ENCODE measurements around the gene TSHZ2.
"Not testable (repeated sequence)": the region's sequence is repeated elsewhere in the genome, so short reads cannot be mapped to it uniquely, and the experiment has no call there.

The TSHZ2 gene

GRCh38 chr20:53322651-53323050 lies 350.5 kb downstream of the TSHZ2 start:
- no peak for DNase-seq (ENCODE audit: low read depth in 2 of 2)
- TF ChIP-seq CTCF (IDR thresholded peaks at IDR 0.05; ENCODE audit: low read depth, low read length) = no peak
- no peak overlapping the region for H3K4me3 ChIP-seq (replicated peaks in 1 of 2; ENCODE audit: low read depth in 2 of 2, low read length in 2 of 2)

GRCh38 chr20:53323460-53323859 lies 351.3 kb downstream of the TSHZ2 start:
- DNase-seq (ENCODE audit: low read depth in 2 of 2); H3K4me3 ChIP-seq (replicated peaks in 1 of 2; ENCODE audit: low read depth in 2 of 2, low read length in 2 of 2): not testable (repeated sequence)

GRCh38 chr20:53324816-53325215 lies 352.7 kb downstream of the TSHZ2 start:
- no peak overlapping the region for H3K4me3 ChIP-seq (replicated peaks in 1 of 2; ENCODE audit: low read depth in 2 of 2, low read length in 2 of 2)
- TF ChIP-seq CTCF (IDR thresholded peaks at IDR 0.05; ENCODE audit: low read depth, low read length) = no peak
- DNase-seq (ENCODE audit: low read depth in 2 of 2) = no peak

GRCh38 chr20:53328961-53329360 lies 356.8 kb downstream of the TSHZ2 start:
- no peak for DNase-seq (ENCODE audit: low read depth in 2 of 2)
- TF ChIP-seq CTCF (IDR thresholded peaks at IDR 0.05; ENCODE audit: low read depth, low read length) = no peak
- H3K4me3 ChIP-seq (replicated peaks in 1 of 2; ENCODE audit: low read depth in 2 of 2, low read length in 2 of 2) = no peak overlapping the region

GRCh38 chr20:53329781-53330180 lies 357.6 kb downstream of the TSHZ2 start:
- no peak for TF ChIP-seq CTCF (IDR thresholded peaks at IDR 0.05; ENCODE audit: low read depth, low read length)
- H3K4me3 ChIP-seq (replicated peaks in 1 of 2; ENCODE audit: low read depth in 2 of 2, low read length in 2 of 2) = no peak overlapping the region
- DNase-seq (ENCODE audit: low read depth in 2 of 2) = no peak

- H3K4me3 ChIP-seq (replicated peaks in 1 of 2; ENCODE audit: low read depth in 2 of 2, low read length in 2 of 2) = no peak overlapping the region
- no peak for TF ChIP-seq CTCF (IDR thresholded peaks at IDR 0.05; ENCODE audit: low read depth, low read length)
- DNase-seq (ENCODE audit: low read depth in 2 of 2) = peak in 1 of 2 donors; percentile 2
Observed at GRCh38 chr20:53330601-53331140, 358.5 kb downstream of the TSHZ2 start.

- H3K4me3 ChIP-seq (replicated peaks in 1 of 2; ENCODE audit: low read depth in 2 of 2, low read length in 2 of 2) = no peak overlapping the region
- peak in 1 of 2 donors; percentile 4 for DNase-seq (ENCODE audit: low read depth in 2 of 2)
- no peak for TF ChIP-seq CTCF (IDR thresholded peaks at IDR 0.05; ENCODE audit: low read depth, low read length)
Observed at GRCh38 chr20:53331151-53331973, 359.2 kb downstream of the TSHZ2 start.

Measured in cardiac fibroblast (primary cell).